Pancreas (tissue), 10 donors: ENCODE measurements around the gene MARCHF9. TPM values are rescaled to one million over a fixed set of nuclear protein-coding genes. Genes with fewer than 3 reads are reported as not detected.

Experiments
- ATAC-seq, 4 donors: fragments of 200-7000 bp; cut with Tn5 transposase; one replicate each; pipeline versions ENCODE4 v1.8.0 to v1.9.1; 2020; ENCODE audit warnings: mild to moderate bottlenecking in 4 of 4, moderate library complexity in 4 of 4
- DNase-seq, 6 donors: peaks; one replicate each; pipeline ENCODE4 v3.0.0-alpha.2; 2020
- FAIRE-seq: peaks from 2 replicates; lab custom pipeline; 2012; peaks lifted over from hg19 to GRCh38; lab: Jason Lieb, UNC
- H3K27ac ChIP-seq, 4 donors: fragments of 200-600 bp; sonication (generic); 1 replicate in 3 of 4; 2 replicates in 1 of 4; pipeline versions ENCODE4 v1.5.0 to v1.8.0; 2020
- H3K27me3 ChIP-seq, 4 donors: fragments of 200-600 bp; one replicate each; pipeline ENCODE4 v1.8.0; 2021
- H3K36me3 ChIP-seq, 3 donors: fragments of 200-600 bp; sonication (generic) in 1 of 3; one replicate each; pipeline versions ENCODE4 v1.5.0 to v1.8.0; 2020 to 2021
- H3K4me1 ChIP-seq, 3 donors: fragments of 200-600 bp; one replicate each; pipeline ENCODE4 v1.8.0; 2021
- H3K4me3 ChIP-seq, 4 donors: fragments of 200-600 bp; sonication (generic) in 2 of 4; one replicate each; pipeline versions ENCODE4 v1.5.0 to v1.8.0; 2020 to 2021
- H3K9me3 ChIP-seq, 4 donors: fragments of 200-600 bp; one replicate each; pipeline ENCODE4 v1.8.0; 2021
- WGBS, 2 donors: extraction: QIAGEN DNeasy Blood & Tissue Kit; methylation state at CpG; one replicate each; pipeline ENCODE4 v1.1.7; 2013; 5-methylcytosine and 5-hydroxymethylcytosine counted together
- intact Hi-C, 3 donors: fragments of 100-400 bp; cut with DNase I; formaldehyde crosslinking; loops; one replicate each; pipeline versions ENCODE4 v1.11.1 to v1.14.2; 2022
- polyA plus RNA-seq, 2 donors: library from polyadenylated mRNA; stranded (reverse); fragments of 200-250 nt; gene quantifications; one replicate each; pipeline ENCODE4 v1.2.3, GENCODE V29; 2013
- total RNA-seq, 6 donors: library from RNA; stranded (reverse); fragmentation: NEBNext Ultra II Directional in 4 of 6; extraction: Animal tissue kit (Norgen Biotek cat#: 25700) in 4 of 6; gene quantifications; one replicate each; pipeline versions ENCODE4 v1.2.1 to v1.2.4, GENCODE V29; 2021 to 2023
- TF ChIP-seq, protein P1 (sequence below), 4 donors: fragments of 200-600 bp; sonication (generic) in 3 of 4; IDR thresholded peaks; one replicate each; pipeline versions ENCODE4 v1.5.0 to v1.8.0; 2021; ENCODE audit warnings: antibody characterized with exemption in 4 of 4
- donor health status: healthy with polysubstance abuse.
- donor health status: DM: no; HTN: no; CAD: no; lungs with moderate emphysema.
- donor health status: DM: no; HTN: no; CAD: no.
- donor health status: control.
- donor health status: control.
- donor health status: Bipolar disorder and iron deficiency.
- donor health status: DM: yes; HTN: yes; CAD: no.
- donor health status: DM: no; HTN: no; CAD: no.
- donor health status: DM: no; HTN: no; CAD: no.
- donor health status: DM: yes; HTN: yes; CAD: no.

The MARCHF9 gene
- total and polyA plus RNA-seq, 8 donors, result 6.7 to 32.5 (median 8.0) TPM

DNA sequence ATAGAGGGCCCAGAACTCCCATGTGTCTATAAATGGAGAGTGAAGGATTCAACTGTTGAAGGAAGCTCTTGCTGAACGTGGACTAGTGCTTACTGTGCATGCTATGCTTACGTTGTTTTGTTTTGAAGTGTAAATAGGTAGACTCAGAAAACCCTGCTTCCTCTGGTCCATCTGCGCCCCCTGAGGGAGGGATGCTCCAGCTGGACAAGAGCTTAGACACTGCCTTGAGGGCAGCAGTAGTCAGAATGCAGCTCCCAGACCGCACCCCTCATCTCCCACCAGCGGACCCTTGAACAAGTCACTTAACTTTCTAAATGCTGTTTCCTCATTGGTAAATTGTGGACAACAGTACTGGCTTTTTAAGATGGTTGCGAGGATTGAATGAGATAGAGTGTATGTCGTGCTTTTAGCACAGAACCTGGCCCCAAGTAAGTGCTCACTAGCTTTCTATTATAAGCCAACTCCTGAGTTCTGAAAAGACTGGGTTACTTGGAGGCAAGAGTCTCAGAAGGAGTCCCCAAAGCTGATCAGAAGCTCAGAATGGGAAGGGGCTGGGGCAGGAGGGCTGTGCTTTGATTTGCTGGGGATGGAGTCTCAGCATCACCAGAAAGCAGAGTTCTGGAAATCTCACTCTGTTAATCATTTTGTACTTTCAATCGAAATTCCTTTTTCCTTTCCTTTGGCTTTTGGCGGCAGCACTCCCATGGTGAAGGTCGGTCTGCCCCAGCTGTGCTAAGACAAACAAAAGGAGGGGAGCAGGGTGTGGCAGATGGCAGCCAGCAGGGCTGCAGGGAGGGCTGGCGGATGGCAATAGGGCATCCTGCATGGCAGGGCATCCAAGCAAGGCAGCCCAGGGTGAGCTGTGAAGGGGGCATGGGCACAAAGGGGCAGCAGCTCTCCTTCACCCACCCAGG lies 31.9 kb upstream of the MARCHF9 start:
- no peak for FAIRE-seq
- H3K4me1 ChIP-seq, result no peaks in the 10 kb centered on the region
- intact Hi-C loops, result no loop called here
- 44 to 48% methylated on average over 11 of the region's 11 CpGs for WGBS, 2 donors
- H3K9me3 ChIP-seq, result no peaks in the 10 kb centered on the region
- no peaks in the 10 kb centered on the region for H3K27me3 ChIP-seq
- no peak overlapping the region for H3K4me3 ChIP-seq
- ATAC-seq, result no peak
- H3K27ac ChIP-seq, result no peak overlapping the region
- no peak for DNase-seq
- peaks cover 10 to 28% (median 19%) of the 10 kb centered on the region in 3 donors for H3K36me3 ChIP-seq
- TF ChIP-seq, protein P1, sequence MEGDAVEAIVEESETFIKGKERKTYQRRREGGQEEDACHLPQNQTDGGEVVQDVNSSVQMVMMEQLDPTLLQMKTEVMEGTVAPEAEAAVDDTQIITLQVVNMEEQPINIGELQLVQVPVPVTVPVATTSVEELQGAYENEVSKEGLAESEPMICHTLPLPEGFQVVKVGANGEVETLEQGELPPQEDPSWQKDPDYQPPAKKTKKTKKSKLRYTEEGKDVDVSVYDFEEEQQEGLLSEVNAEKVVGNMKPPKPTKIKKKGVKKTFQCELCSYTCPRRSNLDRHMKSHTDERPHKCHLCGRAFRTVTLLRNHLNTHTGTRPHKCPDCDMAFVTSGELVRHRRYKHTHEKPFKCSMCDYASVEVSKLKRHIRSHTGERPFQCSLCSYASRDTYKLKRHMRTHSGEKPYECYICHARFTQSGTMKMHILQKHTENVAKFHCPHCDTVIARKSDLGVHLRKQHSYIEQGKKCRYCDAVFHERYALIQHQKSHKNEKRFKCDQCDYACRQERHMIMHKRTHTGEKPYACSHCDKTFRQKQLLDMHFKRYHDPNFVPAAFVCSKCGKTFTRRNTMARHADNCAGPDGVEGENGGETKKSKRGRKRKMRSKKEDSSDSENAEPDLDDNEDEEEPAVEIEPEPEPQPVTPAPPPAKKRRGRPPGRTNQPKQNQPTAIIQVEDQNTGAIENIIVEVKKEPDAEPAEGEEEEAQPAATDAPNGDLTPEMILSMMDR (IDR thresholded peaks at IDR 0.05), result no peak

DNA sequence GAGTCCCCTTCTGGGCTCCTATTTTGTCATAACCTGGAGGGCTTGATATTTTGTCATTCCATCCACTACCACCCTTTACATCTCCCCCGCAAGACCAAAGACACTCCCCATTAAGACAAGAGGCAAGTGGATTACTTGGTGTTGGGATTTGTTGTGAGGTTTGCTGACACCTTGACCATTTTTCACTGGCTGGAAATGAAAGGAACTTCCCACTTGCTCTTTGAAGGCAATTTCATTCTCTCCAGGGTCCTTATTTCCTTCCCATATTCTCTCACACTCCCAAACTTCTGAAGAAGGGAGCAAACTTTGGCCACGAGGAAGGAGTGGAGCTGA lies 31.3 kb upstream of the MARCHF9 start:
- ATAC-seq (no peak), DNase-seq (no peak), FAIRE-seq (no peak)
- H3K9me3 ChIP-seq, result no peaks in the 10 kb centered on the region
- H3K4me3 ChIP-seq, result no peak overlapping the region
- WGBS, 2 donors, result 58 to 63% methylated on average over 2 of the region's 2 CpGs
- H3K27ac ChIP-seq, result no peak overlapping the region
- H3K4me1 ChIP-seq, result no peaks in the 10 kb centered on the region
- TF ChIP-seq, protein P1 (IDR thresholded peaks at IDR 0.05), result no peak
- no peaks in the 10 kb centered on the region for H3K27me3 ChIP-seq
- peaks cover 4 to 22% (median 13%) of the 10 kb centered on the region in 3 donors for H3K36me3 ChIP-seq
- intact Hi-C loops, result no loop called here

DNA sequence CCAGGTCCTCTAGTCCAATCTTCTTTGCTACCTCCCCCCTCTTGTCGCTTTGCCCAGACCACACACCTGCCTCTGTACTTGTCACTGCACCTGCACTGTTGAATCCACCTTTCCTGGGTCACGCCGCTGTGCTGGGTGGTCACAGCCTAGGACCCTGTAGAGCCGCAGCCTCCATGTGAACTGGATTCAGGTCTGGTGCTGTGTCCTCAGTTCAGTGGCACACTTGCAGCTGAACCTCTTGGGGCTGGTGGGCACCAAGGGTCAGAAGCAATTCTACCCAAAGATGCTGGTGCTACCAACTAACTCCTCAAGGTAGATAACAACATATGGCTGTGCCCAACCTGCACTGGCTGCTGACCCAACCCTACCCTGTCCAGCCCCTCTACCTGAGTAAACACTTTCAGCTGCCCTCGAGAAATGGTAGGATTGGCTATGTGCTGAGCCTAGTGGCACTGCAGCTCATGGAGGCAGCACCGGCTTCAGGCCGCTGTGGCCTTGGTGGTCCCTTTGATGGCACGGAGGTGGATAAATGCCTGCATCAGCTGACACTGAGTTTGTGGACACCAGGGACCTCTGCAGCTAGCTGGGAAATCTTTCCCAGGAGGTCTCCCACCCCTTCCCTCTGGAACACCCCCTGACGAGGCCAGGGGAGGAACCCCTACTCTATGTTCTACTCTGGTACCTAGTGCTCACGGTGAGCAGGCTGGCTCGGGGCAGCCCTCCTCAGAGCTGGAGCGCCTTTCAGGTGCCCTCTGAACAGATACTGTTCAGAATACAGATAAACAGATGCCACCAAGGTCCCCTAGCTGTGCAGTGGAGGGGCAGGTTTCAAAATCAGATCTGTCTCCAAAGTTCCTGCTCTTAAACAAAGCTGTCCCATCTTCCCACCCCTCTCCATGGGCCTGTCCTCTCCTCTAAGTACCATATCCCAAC lies 30.6 kb upstream of the MARCHF9 start:
- H3K4me3 ChIP-seq, result no peak overlapping the region
- no peak for ATAC-seq
- H3K4me1 ChIP-seq, result no peaks in the 10 kb centered on the region
- H3K27ac ChIP-seq, result no peak overlapping the region
- 60 to 64% methylated on average over 12 of the region's 12 CpGs for WGBS, 2 donors
- no peak for FAIRE-seq
- TF ChIP-seq, protein P1 (IDR thresholded peaks at IDR 0.05), result no peak
- DNase-seq, result no peak
- no peaks in the 10 kb centered on the region for H3K27me3 ChIP-seq
- no peaks in the 10 kb centered on the region for H3K9me3 ChIP-seq
- intact Hi-C loops, result no loop called here
- peaks cover 0 to 15% (median 6%) of the 10 kb centered on the region in 3 donors for H3K36me3 ChIP-seq

DNA sequence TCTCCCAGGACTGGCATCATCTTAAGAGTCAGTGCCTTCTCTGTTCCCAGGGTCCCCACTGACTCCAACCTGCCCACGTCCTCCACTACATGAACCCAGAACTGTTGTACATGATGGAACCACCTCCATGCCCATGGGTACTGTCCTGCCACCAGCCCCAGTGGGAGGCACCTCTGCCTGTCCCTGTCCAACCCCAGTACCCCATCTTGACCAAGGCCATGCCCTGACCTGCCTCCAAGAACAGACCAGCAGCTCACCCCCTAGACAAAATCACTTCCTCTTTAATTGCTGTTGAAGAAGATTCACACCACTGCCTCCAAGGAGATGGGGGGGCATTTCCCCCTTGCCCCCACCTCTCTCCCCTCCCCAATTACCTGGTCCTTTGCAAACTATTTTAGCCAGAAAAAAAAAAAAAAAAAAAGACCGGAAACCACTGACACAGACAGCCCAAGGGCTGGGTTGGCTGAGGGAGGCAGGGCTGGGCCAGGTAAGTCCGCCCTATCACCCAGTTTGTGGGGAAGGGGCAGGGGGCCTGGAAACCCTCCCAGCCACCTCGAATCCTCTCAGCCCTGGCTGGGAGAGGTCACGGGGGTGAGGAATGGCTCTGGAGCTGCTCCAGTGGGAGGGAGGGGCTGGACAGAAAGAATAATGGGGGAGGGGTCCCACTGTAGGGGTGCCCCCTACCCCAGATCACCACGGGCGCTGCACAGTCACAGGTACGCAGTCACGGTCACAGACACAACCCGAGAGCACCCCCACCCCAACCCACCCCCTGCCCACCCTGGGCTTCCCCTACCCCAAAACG lies 29.8 kb upstream of the MARCHF9 start:
- Histone ChIP-seq H3K36me3 (peaks cover 0 to 8% (median 0%) of the 10 kb centered on the region in 3 donors), H3K9me3 (no peaks in the 10 kb centered on the region), H3K4me3 (no peak overlapping the region), H3K27me3 (no peaks in the 10 kb centered on the region), H3K27ac (no peak overlapping the region), H3K4me1 (no peaks in the 10 kb centered on the region)
- WGBS, 2 donors, result 39 to 53% methylated on average over 10 to 11 of the region's 11 CpGs
- DNase-seq (peak in 1 of 6 donors; percentile 55), FAIRE-seq (no peak), ATAC-seq (no peak)
- TF ChIP-seq, protein P1 (IDR thresholded peaks at IDR 0.05), result no peak
- intact Hi-C loops, result no loop called here
